Measurements from ENCODE around the gene IGFBP2. TPM values are rescaled to one million over a fixed set of nuclear protein-coding genes. Genes with fewer than 3 reads are reported as not detected.
A peak's percentile ranks its signal among the peaks of the same experiment; 100 is the strongest.

IGFBP2 gene
- total RNA-seq, 1 donor from 2014 or later = 210 TPM

DNA sequence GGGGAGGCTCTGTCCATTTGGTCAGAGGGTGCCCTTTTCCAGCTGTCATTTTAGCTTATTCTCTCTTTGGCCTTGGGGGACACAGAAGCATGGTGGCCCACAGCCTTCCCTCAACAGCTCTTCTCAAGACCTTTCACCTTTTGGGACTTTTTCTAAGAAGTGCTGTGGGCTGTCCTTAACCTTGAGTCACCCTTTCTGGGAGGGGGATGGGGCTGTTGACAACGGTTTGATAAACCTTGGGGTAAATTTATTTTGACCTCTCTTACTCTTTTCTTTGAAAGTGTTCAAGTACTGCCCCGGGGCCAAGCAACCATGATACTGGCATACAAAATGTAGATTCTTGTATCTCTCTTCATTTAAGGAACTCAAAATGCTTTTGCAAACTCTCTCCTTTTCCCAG lies 48.5 kb downstream of the IGFBP2 start:
- DNase-seq (ENCODE audit: low spot score) = no peak

- no peak for DNase-seq (ENCODE audit: low spot score)
These were observed 50.6 kb downstream of the IGFBP2 start for GRCh38 chr2:216683846-216684245.

DNA sequence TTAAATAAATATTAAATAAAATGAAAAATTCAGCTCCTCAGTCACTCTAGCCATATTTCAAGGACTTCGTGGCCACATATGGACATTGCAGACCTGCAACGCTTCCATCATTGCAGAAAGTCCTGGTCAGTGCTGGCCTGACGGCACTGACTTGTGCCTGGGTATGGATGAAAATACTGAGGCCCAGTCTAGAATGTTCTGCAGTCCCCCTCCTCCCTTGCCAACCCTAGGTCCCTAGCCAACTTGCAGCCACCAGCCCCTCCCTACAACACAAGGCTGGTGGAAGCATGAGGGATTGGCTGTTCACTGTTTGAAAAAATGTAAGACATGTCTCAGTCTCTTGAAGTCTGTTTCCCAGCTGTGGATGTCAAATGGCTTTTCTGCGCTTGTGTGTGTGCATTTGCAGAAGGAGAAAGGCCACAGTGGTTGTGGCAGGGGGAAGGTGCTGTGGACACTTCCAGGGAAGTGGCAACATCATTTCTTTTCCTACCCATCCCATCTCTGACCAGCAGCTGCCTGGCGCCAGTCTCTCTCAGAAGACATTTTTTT lies 52.2 kb downstream of the IGFBP2 start:
- DNase-seq (ENCODE audit: low spot score) = no peak

- DNase-seq (ENCODE audit: low spot score) = no peak
These were observed 53.9 kb downstream of the IGFBP2 start for GRCh38 chr2:216687111-216687510.

DNA sequence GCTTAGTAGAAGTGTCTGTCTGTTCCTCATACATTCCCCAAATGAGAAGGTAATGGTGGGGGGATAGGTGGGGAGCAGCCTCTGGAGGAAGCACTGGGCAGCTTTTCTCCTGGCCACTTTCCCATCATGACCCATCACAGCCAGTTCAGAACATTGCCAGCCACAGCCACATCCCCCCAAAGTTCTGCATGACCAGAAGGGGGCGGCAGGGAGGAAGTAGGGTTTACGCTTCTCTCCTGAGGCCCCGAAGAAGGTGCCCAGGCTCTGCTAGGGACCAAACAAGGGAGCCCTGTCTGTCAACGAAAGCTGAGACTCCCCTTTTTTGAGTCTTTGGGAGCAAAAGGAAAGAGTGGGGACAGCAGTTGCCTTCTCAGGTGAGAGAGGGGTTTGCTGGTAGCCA lies 54.4 kb downstream of the IGFBP2 start:
- no peak for DNase-seq (ENCODE audit: low spot score)

GRCh38 chr2:216688731-216689340 lies 55.6 kb downstream of the IGFBP2 start:
- DNase-seq (ENCODE audit: low spot score) = no peak

- DNase-seq (ENCODE audit: low spot score) = no peak
These were observed 56.2 kb downstream of the IGFBP2 start for GRCh38 chr2:216689397-216689796.

- no peak for DNase-seq (ENCODE audit: low spot score)
These were observed 57.2 kb downstream of the IGFBP2 start for GRCh38 chr2:216690456-216690852.

- peak; percentile 86 for DNase-seq (ENCODE audit: low spot score)
These were observed 57.9 kb downstream of the IGFBP2 start for GRCh38 chr2:216690853-216691741.

GRCh38 chr2:216692636-216693413 lies 59.6 kb downstream of the IGFBP2 start:
- DNase-seq (ENCODE audit: low spot score) = peak; percentile 89

DNA sequence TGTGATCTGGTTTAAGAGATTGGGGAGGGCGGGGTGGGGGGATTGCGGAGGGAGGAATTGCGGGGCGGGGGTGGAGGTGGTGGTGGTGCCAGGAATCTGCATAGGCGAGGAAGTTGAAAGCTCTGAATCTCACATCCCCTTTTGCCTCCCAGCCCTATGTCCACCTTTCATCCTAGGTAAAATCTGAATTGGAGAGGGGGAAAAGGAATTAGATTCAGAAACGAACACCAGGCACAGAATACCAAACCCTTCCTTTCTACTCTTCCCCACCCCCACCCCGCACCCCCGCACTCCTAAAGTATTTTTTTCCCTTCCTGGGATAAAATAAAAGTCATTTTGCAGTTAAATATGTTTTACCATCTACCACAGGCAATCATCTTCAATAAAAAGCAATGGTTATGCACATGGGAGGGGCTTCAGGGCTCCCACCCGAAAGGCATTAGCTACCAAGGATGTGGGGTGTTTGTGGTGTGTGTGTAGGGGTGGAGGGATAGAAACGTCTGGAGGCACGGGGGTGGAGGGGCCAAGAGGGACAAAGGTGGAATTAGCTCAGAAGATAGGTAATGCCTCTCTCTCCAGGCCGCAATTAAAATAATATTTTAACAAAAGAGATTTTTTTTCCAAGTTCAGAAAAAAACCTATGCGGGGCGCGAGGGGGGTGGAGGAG lies 60.3 kb downstream of the IGFBP2 start:
- no peak for DNase-seq (ENCODE audit: low spot score)

DNA sequence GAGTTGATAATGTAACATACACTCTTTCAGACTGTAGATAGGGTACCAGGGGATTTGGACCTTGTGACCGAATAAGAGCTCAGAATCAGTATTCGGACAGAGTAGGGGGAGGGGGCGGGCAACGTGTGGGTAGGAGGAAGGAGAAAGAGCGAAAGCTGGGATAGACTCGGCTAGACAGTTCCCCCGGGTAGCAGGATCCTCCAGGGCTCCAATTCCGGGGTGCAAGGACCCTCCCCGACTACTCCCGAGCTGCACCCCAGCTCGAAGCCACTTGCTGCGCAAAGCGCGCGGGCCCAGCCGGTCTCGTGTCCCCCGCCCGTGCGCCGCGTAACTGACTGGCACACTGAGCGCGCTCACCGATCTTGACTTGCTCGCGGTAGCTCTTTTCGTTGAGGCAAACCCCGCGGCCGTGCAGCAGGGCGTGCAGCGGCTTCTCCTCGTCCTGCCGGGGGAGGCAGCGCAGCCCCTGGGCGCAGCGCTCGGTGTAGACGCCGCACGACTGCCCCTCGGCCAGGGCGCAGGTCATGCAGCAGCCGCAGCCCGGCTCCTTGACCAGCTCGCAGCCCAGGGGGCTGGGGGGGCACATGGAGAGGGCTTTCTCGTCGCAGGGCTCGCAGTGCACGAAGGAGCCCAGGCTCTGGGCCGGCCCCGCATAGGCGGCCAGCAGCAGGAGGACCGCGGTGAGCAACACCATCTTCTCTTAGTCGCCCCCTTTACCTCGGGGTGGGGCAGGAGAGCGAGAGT lies 61.0 kb downstream of the IGFBP2 start:
- no peak for DNase-seq (ENCODE audit: low spot score)

GRCh38 chr2:216694826-216695217 lies 61.6 kb downstream of the IGFBP2 start:
- DNase-seq (ENCODE audit: low spot score) = no peak

DNA sequence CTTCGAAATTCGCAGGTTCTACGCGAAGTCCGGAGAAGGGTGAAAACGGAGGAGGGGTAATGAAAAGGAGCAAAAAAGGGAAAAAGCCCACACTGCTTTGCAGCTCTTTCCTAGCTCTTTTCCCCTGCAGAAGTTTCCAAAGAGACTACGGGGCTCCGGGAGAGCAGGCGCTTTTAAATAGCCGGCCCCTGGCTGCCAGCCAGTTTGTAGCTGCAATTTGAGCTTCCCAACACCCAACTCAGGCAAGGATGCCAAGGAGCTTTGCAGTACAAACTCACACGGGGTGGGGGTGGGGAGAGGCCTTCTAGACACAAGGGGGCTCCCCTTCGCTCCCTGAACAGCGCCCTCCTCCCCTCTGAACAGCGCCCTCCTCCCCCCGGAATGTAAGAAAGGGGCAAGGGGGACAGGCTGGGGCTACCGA lies 62.2 kb downstream of the IGFBP2 start, which contains the start of gene IGFBP5:
Gene IGFBP5 (minus strand): TSS at position 149 of the 421 bp plus-strand sequence. CDS start 774 bp downstream, outside the sequence.
- peak; percentile 91 for DNase-seq (ENCODE audit: low spot score)

- no peak for DNase-seq (ENCODE audit: low spot score)
These were observed 63.1 kb downstream of the IGFBP2 start for GRCh38 chr2:216696321-216696720.

GRCh38 chr2:216696751-216697560 lies 63.7 kb downstream of the IGFBP2 start:
- no peak for DNase-seq (ENCODE audit: low spot score)

DNA sequence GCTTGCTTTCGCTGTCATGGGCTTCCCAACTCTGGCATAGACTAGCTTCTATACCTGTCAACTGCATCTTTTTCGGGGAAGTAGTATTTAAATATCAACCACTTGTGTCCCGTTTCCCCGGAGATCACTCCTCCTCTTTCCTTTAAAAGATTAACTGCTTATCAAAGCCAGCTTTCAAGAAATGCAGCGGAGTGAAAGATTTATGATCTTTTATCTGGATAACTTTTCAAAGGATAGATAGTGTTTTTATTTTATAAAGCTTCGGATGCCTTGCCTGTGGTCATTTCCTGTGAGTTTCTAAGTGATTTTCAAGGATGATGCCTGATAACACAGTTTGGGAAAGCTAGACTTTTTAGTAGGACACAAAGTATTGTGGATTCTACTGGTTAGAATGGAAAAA lies 65.1 kb downstream of the IGFBP2 start:
- no peak for DNase-seq (ENCODE audit: low spot score)

DNA sequence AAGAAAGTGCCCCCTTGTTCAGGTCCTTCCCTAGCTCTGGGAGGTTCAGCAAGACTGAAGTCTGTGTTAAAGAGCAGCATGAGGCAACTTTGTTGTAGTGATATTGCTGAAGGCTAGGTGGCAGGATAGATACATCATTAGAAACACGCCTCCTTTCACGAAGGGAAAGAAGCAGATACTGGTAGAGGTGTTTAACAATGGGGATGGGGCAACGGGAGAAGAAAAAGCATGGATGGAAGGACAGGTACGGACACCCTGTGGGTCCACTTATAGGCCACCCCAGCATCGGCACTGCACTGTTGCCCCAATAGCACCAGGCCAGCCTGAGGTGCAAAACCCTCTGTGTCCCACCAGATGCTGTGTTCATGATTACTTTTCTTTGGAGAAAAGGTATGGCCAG lies 65.7 kb downstream of the IGFBP2 start:
- DNase-seq (ENCODE audit: low spot score) = no peak

GRCh38 chr2:216700088-216700567 lies 66.9 kb downstream of the IGFBP2 start:
- no peak for DNase-seq (ENCODE audit: low spot score)

- no peak for DNase-seq (ENCODE audit: low spot score)
These were observed 67.6 kb downstream of the IGFBP2 start for GRCh38 chr2:216700781-216701180.
